HAP-1 (cell line): ENCODE data around the gene MASP2.
"Not testable (repeated sequence)": the region's sequence is repeated elsewhere in the genome, so short reads cannot be mapped to it uniquely, and the experiment has no call there.

Experiments
- DNase-seq, 2 experiments: peaks; one replicate each; pipeline ENCODE4 v3.0.0-alpha.2; 2016 to 2020; ENCODE audit warnings: low spot score in 2 of 2
- H3K27me3 ChIP-seq: fragments of 250-450 bp; sonication (Bioruptor Pico); 2 replicates; pipeline ENCODE4 v1.5.1; 2020; ENCODE audit warnings: low read depth, mild to moderate bottlenecking, moderate library complexity
- H3K36me3 ChIP-seq: fragments of 250-450 bp; sonication (Bioruptor Pico); replicated peaks from 2 replicates; pipeline ENCODE4 v1.5.1; 2020; ENCODE audit warnings: mild to moderate bottlenecking
- H3K4me1 ChIP-seq: fragments of 250-450 bp; sonication (Bioruptor Pico); 2 replicates; pipeline ENCODE4 v1.5.1; 2020; ENCODE audit warnings: mild to moderate bottlenecking
- H3K4me3 ChIP-seq: fragments of 250-450 bp; sonication (Bioruptor Pico); 2 replicates; pipeline ENCODE4 v1.5.1; 2020; ENCODE audit warnings: mild to moderate bottlenecking, moderate library complexity
- H3K9me3 ChIP-seq: fragments of 250-450 bp; sonication (Bioruptor Pico); 2 replicates; pipeline ENCODE4 v1.5.1; 2020; ENCODE audit warnings: mild to moderate bottlenecking, moderate library complexity
- in situ Hi-C: fragments of 300-500 bp; cut with MboI; formaldehyde crosslinking; loops from 3 replicates; pipeline ENCODE4 v1.14.3; 2020; ENCODE audit warnings: low sequenced_read_pairs, inconsistent platforms, mixed read lengths

Gene MASP2

GRCh38 chr1:11046625-11047365, at the start of gene MASP2:
Gene MASP2, minus strand, starts transcription at chr1:11047239. Its CDS starts 32 bp downstream, at chr1:11047207.
- in situ Hi-C loops, result no loop called here
- Histone ChIP-seq H3K9me3 (no peaks in the 10 kb centered on the region), H3K4me3 (no peak within 1 kb of the TSS), H3K27me3 (no peaks in the 10 kb centered on the region), H3K36me3 (no peaks in the 10 kb centered on the region), H3K4me1 (peaks cover 5% of the 10 kb centered on the region)
- DNase-seq, result no peak

GRCh38 chr1:11083784-11084183, 36.7 kb upstream of the MASP2 start:
- H3K4me3 ChIP-seq, H3K9me3 ChIP-seq, H3K27me3 ChIP-seq, DNase-seq, H3K4me1 ChIP-seq, in situ Hi-C loops: not testable (repeated sequence)
- H3K36me3 ChIP-seq, result peaks cover 91% of the 10 kb centered on the region

- Histone ChIP-seq H3K36me3 (peaks cover 87% of the 10 kb centered on the region), H3K9me3 (no peaks in the 10 kb centered on the region; the same call in 1 of the 2 replicates), H3K4me3 (no peak overlapping the region), H3K4me1 (no peaks in the 10 kb centered on the region), H3K27me3 (no peaks in the 10 kb centered on the region)
- no peak for DNase-seq
- in situ Hi-C loops, result no loop called here
Measured at GRCh38 chr1:11080931-11081330, 33.9 kb upstream of the MASP2 start.

- H3K4me1 ChIP-seq, result no peaks in the 10 kb centered on the region
- peaks cover 85% of the 10 kb centered on the region for H3K36me3 ChIP-seq
- no peak overlapping the region for H3K4me3 ChIP-seq
- H3K9me3 ChIP-seq, result no peaks in the 10 kb centered on the region
- no peaks in the 10 kb centered on the region for H3K27me3 ChIP-seq
- in situ Hi-C loops, result no loop called here
- DNase-seq, result no peak
Measured at GRCh38 chr1:11078631-11079030, 31.6 kb upstream of the MASP2 start.

- H3K4me1 ChIP-seq, H3K9me3 ChIP-seq, H3K27me3 ChIP-seq, H3K4me3 ChIP-seq, in situ Hi-C loops, DNase-seq: not testable (repeated sequence)
- peaks cover 85% of the 10 kb centered on the region for H3K36me3 ChIP-seq
Measured at GRCh38 chr1:11073398-11073797, 26.4 kb upstream of the MASP2 start.

- in situ Hi-C loops, result no loop called here
- Histone ChIP-seq H3K4me1 (no peaks in the 10 kb centered on the region), H3K4me3 (no peak overlapping the region), H3K9me3 (no peaks in the 10 kb centered on the region), H3K27me3 (no peaks in the 10 kb centered on the region), H3K36me3 (peaks cover 90% of the 10 kb centered on the region)
- DNase-seq, result no peak
Measured at GRCh38 chr1:11072216-11072917, 25.3 kb upstream of the MASP2 start.

GRCh38 chr1:11071463-11072215, 24.6 kb upstream of the MASP2 start:
- Histone ChIP-seq H3K36me3 (peaks cover 88% of the 10 kb centered on the region), H3K27me3 (no peaks in the 10 kb centered on the region), H3K9me3 (no peaks in the 10 kb centered on the region), H3K4me1 (no peaks in the 10 kb centered on the region), H3K4me3 (no peak overlapping the region)
- in situ Hi-C loops, result no loop called here
- DNase-seq, result no peak

GRCh38 chr1:11070876-11071275, 23.8 kb upstream of the MASP2 start:
- Histone ChIP-seq H3K27me3 (no peaks in the 10 kb centered on the region), H3K9me3 (no peaks in the 10 kb centered on the region), H3K36me3 (peaks cover 88% of the 10 kb centered on the region), H3K4me1 (no peaks in the 10 kb centered on the region), H3K4me3 (no peak overlapping the region)
- no peak for DNase-seq
- in situ Hi-C loops, result no loop called here

- DNase-seq, result no peak
- peaks cover 85% of the 10 kb centered on the region for H3K36me3 ChIP-seq
- H3K9me3 ChIP-seq, result no peaks in the 10 kb centered on the region; the same call in 1 of the 2 replicates
- no peaks in the 10 kb centered on the region for H3K27me3 ChIP-seq
- no peaks in the 10 kb centered on the region for H3K4me1 ChIP-seq
- no peak overlapping the region for H3K4me3 ChIP-seq
- in situ Hi-C loops, result no loop called here
Measured at GRCh38 chr1:11068600-11069473, 21.8 kb upstream of the MASP2 start.

GRCh38 chr1:11067716-11068599, 20.9 kb upstream of the MASP2 start:
- H3K9me3 ChIP-seq, result no peaks in the 10 kb centered on the region; the same call in 1 of the 2 replicates

GRCh38 chr1:11065796-11066195, 18.8 kb upstream of the MASP2 start:
- Histone ChIP-seq H3K36me3 (peaks cover 72% of the 10 kb centered on the region), H3K4me1 (peaks cover 4% of the 10 kb centered on the region; the same call in 1 of the 2 replicates)
- in situ Hi-C loops, result no loop called here

More at GRCh38 chr1:11067716-11068599, 20.9 kb upstream of the MASP2 start:
- in situ Hi-C loops, result no loop called here
- Histone ChIP-seq H3K27me3 (no peaks in the 10 kb centered on the region), H3K4me1 (no peaks in the 10 kb centered on the region), H3K36me3 (peaks cover 84% of the 10 kb centered on the region), H3K4me3 (no peak overlapping the region)
- no peak for DNase-seq

GRCh38 chr1:11064942-11065341, 17.9 kb upstream of the MASP2 start:
- no peak for DNase-seq
- in situ Hi-C loops, result no loop called here
- Histone ChIP-seq H3K4me3 (no peak overlapping the region), H3K9me3 (no peaks in the 10 kb centered on the region; the same call in 1 of the 2 replicates), H3K36me3 (peaks cover 68% of the 10 kb centered on the region), H3K4me1 (peaks cover 4% of the 10 kb centered on the region; the same call in 1 of the 2 replicates), H3K27me3 (no peaks in the 10 kb centered on the region)

More at GRCh38 chr1:11065796-11066195, 18.8 kb upstream of the MASP2 start:
- Histone ChIP-seq H3K4me3 (no peak overlapping the region), H3K9me3 (no peaks in the 10 kb centered on the region; the same call in 1 of the 2 replicates), H3K27me3 (no peaks in the 10 kb centered on the region)
- DNase-seq, result no peak
